ENCODE measurements around the gene MAPRE3.

GRCh38 chr2:26951236-26951635 is 19.2 kb upstream of the MAPRE3 start:
- no peak for TF ChIP-seq POLR2AphosphoS5 (IDR thresholded peaks at IDR 0.05)
- no peak for TF ChIP-seq CTCF (IDR thresholded peaks at IDR 0.05 in 8 of 11, conservative IDR thresholded peaks at IDR 0.05 in 3 of 11)
- no peak for TF ChIP-seq POLR2A (IDR thresholded peaks at IDR 0.05)
